Chondrocyte (in vitro differentiated cells): ENCODE data around the gene MAPK10. TPM values are rescaled to one million over a fixed set of nuclear protein-coding genes. Genes with fewer than 3 reads are reported as not detected.

Experiments
- DNase-seq: peaks from one replicate; pipeline ENCODE4 v3.0.0; 2021; ENCODE audit warnings: mixed read lengths, low spot score
- H3K27ac Mint-ChIP-seq: one replicate; pipeline ENCODE4 v1.8.0; 2021; ENCODE audit warnings: mild to moderate bottlenecking, moderate library complexity, mixed read lengths; ENCODE audit not compliant: unreplicated experiment
- H3K27me3 Mint-ChIP-seq: 2 replicates; pipeline ENCODE4 v1.8.0; 2021; ENCODE audit warnings: low read depth, mixed read lengths
- H3K36me3 Mint-ChIP-seq: 2 replicates; pipeline ENCODE4 v1.8.0; 2021; ENCODE audit warnings: low read depth, mixed read lengths
- H3K4me1 Mint-ChIP-seq: 2 replicates; pipeline ENCODE4 v1.8.0; 2021; ENCODE audit warnings: low read depth, mild to moderate bottlenecking, mixed read lengths
- H3K4me3 Mint-ChIP-seq: one replicate; pipeline ENCODE4 v1.8.0; 2021; ENCODE audit warnings: mild to moderate bottlenecking, moderate library complexity, mixed read lengths; ENCODE audit not compliant: unreplicated experiment
- H3K9me3 Mint-ChIP-seq: 2 replicates; pipeline ENCODE4 v1.8.0; 2021; ENCODE audit warnings: low read depth, mixed read lengths
- CTCF ChIP-seq: fragments of 200-600 bp; sonication (generic); IDR thresholded peaks from 2 replicates; pipeline ENCODE4 v1.5.0; 2021; ENCODE audit warnings: antibody characterized with exemption, mild to moderate bottlenecking, moderate library complexity
- total RNA-seq: library from RNA; stranded (reverse); gene quantifications from 3 replicates; pipeline ENCODE4 v1.2.1, GENCODE V29; 2021

The MAPK10 gene
- total RNA-seq, 1 donor from 2014 or later: 14.1 TPM

GRCh38 chr4:86326400-86326799 is 33.5 kb downstream of the MAPK10 start:
- Mint-ChIP-seq H3K27ac (peak overlapping the region; percentile 30), H3K9me3 (no peaks in the 10 kb centered on the region), H3K36me3 (no peaks in the 10 kb centered on the region), H3K4me1 (peaks cover 28% of the 10 kb centered on the region), H3K4me3 (no peak overlapping the region), H3K27me3 (no peaks in the 10 kb centered on the region)
- no peak for DNase-seq
- no peak for TF ChIP-seq CTCF

- Mint-ChIP-seq H3K27ac (no peak overlapping the region), H3K9me3 (no peaks in the 10 kb centered on the region), H3K36me3 (no peaks in the 10 kb centered on the region), H3K27me3 (no peaks in the 10 kb centered on the region), H3K4me3 (no peak overlapping the region), H3K4me1 (peaks cover 7% of the 10 kb centered on the region)
- no peak for TF ChIP-seq CTCF
- DNase-seq: no peak
Observed at GRCh38 chr4:86319390-86319789, 40.5 kb downstream of the MAPK10 start.

- no peak overlapping the region for H3K4me3 Mint-ChIP-seq
- no peak for DNase-seq
- no peaks in the 10 kb centered on the region for H3K9me3 Mint-ChIP-seq
- no peak overlapping the region for H3K27ac Mint-ChIP-seq
- no peaks in the 10 kb centered on the region for H3K36me3 Mint-ChIP-seq
- TF ChIP-seq CTCF: no peak
- no peaks in the 10 kb centered on the region for H3K27me3 Mint-ChIP-seq
- H3K4me1 Mint-ChIP-seq: peaks cover 4% of the 10 kb centered on the region
Observed at GRCh38 chr4:86315579-86315978, 44.3 kb downstream of the MAPK10 start.

GRCh38 chr4:86313656-86314055 is 46.2 kb downstream of the MAPK10 start:
- H3K27ac Mint-ChIP-seq: no peak overlapping the region
- H3K4me1 Mint-ChIP-seq: peaks cover 5% of the 10 kb centered on the region
- TF ChIP-seq CTCF: no peak
- no peaks in the 10 kb centered on the region for H3K27me3 Mint-ChIP-seq
- H3K36me3 Mint-ChIP-seq: no peaks in the 10 kb centered on the region
- H3K9me3 Mint-ChIP-seq: no peaks in the 10 kb centered on the region
- DNase-seq: no peak
- no peak overlapping the region for H3K4me3 Mint-ChIP-seq

GRCh38 chr4:86307432-86307831 is 52.4 kb downstream of the MAPK10 start:
- H3K4me1 Mint-ChIP-seq: peaks cover 33% of the 10 kb centered on the region
- no peak for TF ChIP-seq CTCF
- H3K9me3 Mint-ChIP-seq: peaks cover 13% of the 10 kb centered on the region
- H3K27me3 Mint-ChIP-seq: no peaks in the 10 kb centered on the region
- H3K27ac Mint-ChIP-seq: peak overlapping the region; percentile 69
- DNase-seq: no peak
- H3K4me3 Mint-ChIP-seq: no peak overlapping the region
- peaks cover 3% of the 10 kb centered on the region for H3K36me3 Mint-ChIP-seq
